Keratinocyte (primary cell): ENCODE results near the gene HSPA12B.

Experiments used
- CTCF ChIP-seq, 3 experiments: IDR thresholded peaks in 1 of 3; conservative IDR thresholded peaks in 1 of 3; optimal IDR thresholded peaks in 1 of 3; 2 replicates in 2 of 3; 3 replicates in 1 of 3; pipeline versions ENCODE3 to v1.5.1; 2011; ENCODE audit warnings: low read length in 3 of 3, mild to moderate bottlenecking in 3 of 3, moderate library complexity in 2 of 3, control low read depth in 1 of 3, inconsistent platforms in 1 of 3; ENCODE audit not compliant: insufficient read depth in 2 of 3; ENCODE audit errors: extremely low read depth in 1 of 3
- EZH2 ChIP-seq: IDR thresholded peaks from one replicate; pipeline ENCODE4 v1.6.1; 2012; ENCODE audit warnings: inconsistent platforms, mild to moderate bottlenecking, low read length, moderate library complexity

- no peak for TF ChIP-seq CTCF (optimal IDR thresholded peaks at IDR 0.05 in 1 of 3, IDR thresholded peaks at IDR 0.05 in 1 of 3, conservative IDR thresholded peaks at IDR 0.05 in 1 of 3; ENCODE audit: extremely low read depth in 1 of 3, insufficient read depth in 2 of 3, low read length in 3 of 3)
- no peak for TF ChIP-seq EZH2
Observed at GRCh38 chr20:3729378-3729777, 3.1 kb upstream of the HSPA12B start.
